Natural killer cell (primary cell): ENCODE measurements around the gene ADCY4. TPM values are rescaled to one million over a fixed set of nuclear protein-coding genes. Genes with fewer than 3 reads are reported as not detected.
A peak's percentile ranks its signal among the peaks of the same experiment; 100 is the strongest.

Experiments used
- ATAC-seq, 3 donors: fragments of 150-1000 bp in 2 of 3; fragments of 200-7000 bp in 1 of 3; cut with Tn5 transposase; 1 replicate in 1 of 3; 2 replicates in 2 of 3; pipeline ENCODE4 v1.10.0; 2021; ENCODE audit warnings: mild to moderate bottlenecking in 2 of 3, moderate library complexity in 2 of 3
- DNase-seq, 2 donors: peaks; one replicate each; pipeline versions ENCODE4 v3.0.0 to v3.0.0-alpha.2; 2013 to 2021; ENCODE audit warnings: mixed read lengths in 1 of 2
- H3K27ac ChIP-seq: one replicate; pipeline ENCODE4 v1.5.1; 2013; ENCODE audit warnings: mild to moderate bottlenecking, low read length
- H3K27me3 ChIP-seq: one replicate; pipeline ENCODE4 v1.6.1; 2013; ENCODE audit warnings: low read length; ENCODE audit not compliant: control insufficient read depth, insufficient read depth
- H3K36me3 ChIP-seq: one replicate; pipeline ENCODE4 v1.6.1; 2013; ENCODE audit warnings: low read length; ENCODE audit not compliant: control insufficient read depth, insufficient read depth
- H3K4me1 ChIP-seq: one replicate; pipeline ENCODE4 v1.6.1; 2013; ENCODE audit warnings: low read length; ENCODE audit not compliant: control insufficient read depth, insufficient read depth
- H3K4me3 ChIP-seq: one replicate; pipeline ENCODE4 v1.5.1; 2013; ENCODE audit warnings: low read length
- H3K9me3 ChIP-seq: one replicate; pipeline ENCODE4 v1.6.1; 2013; ENCODE audit warnings: low read length; ENCODE audit not compliant: control insufficient read depth, insufficient read depth
- H3K27ac Mint-ChIP-seq, 2 donors: one replicate each; pipeline ENCODE4 v1.8.0; 2022; ENCODE audit warnings: mild to moderate bottlenecking in 2 of 2, mixed read lengths in 2 of 2, moderate library complexity in 1 of 2
- H3K27me3 Mint-ChIP-seq, 2 donors: one replicate each; pipeline ENCODE4 v1.8.0; 2022; ENCODE audit warnings: low read depth in 2 of 2, mixed read lengths in 2 of 2
- H3K36me3 Mint-ChIP-seq: one replicate; pipeline ENCODE4 v1.8.0; 2022; ENCODE audit warnings: mixed read lengths
- H3K4me1 Mint-ChIP-seq, 2 donors: one replicate each; pipeline ENCODE4 v1.8.0; 2022; ENCODE audit warnings: mixed read lengths in 2 of 2
- H3K4me3 Mint-ChIP-seq: one replicate; pipeline ENCODE4 v1.8.0; 2022; ENCODE audit warnings: mild to moderate bottlenecking, moderate library complexity, mixed read lengths
- H3K9me3 Mint-ChIP-seq, 2 donors: one replicate each; pipeline ENCODE4 v1.8.0; 2022; ENCODE audit warnings: mixed read lengths in 2 of 2
- CTCF ChIP-seq: fragments of 200-600 bp; IDR thresholded peaks from one replicate; pipeline ENCODE4 v1.8.0; 2022; ENCODE audit warnings: antibody characterized with exemption
- WGBS: methylation state at CpG from one replicate; pipeline ENCODE4 v1.1.7; 2013; ENCODE audit warnings: missing lambda C conversion rate; ENCODE audit not compliant: insufficient coverage; 5-methylcytosine and 5-hydroxymethylcytosine counted together
- intact Hi-C: fragments of 100-400 bp; cut with micrococcal nuclease; formaldehyde crosslinking; loops from one replicate; pipeline ENCODE4 v1.14.2; 2022
- total RNA-seq, 4 donors: library from RNA; stranded (reverse); fragments of 120-200 nt in 1 of 4; gene quantifications; one replicate each; pipeline versions ENCODE4 v1.2.3 to v1.2.4, GENCODE V29; 2013 to 2022

Gene ADCY4
- total RNA-seq, 3 donors from 2014 or later (not counting 1 experiment from before 2014, with no cell fraction given): 9.8 to 17.6 (median 11.3) TPM

GRCh38 chr14:24331731-24332267, 3.1 kb downstream of the ADCY4 start:
- ATAC-seq (no peak), DNase-seq (no peak)
- Mint-ChIP-seq H3K27ac (peak overlapping the region; percentile 87 to 88), H3K36me3 (peaks cover 9% of the 10 kb centered on the region), H3K27me3 (peaks cover 14 to 16% of the 10 kb centered on the region in 2 donors), H3K4me3 (peak overlapping the region; percentile 93), H3K4me1 (peaks cover 84 to 91% of the 10 kb centered on the region in 2 donors), H3K9me3 (no peaks in the 10 kb centered on the region)
- no peak for TF ChIP-seq CTCF
- WGBS: 45% methylated on average over 26 of the region's 26 CpGs
- intact Hi-C loops: loop anchor here (1.0 to 10.0 kb wide), 5 partner anchors 20 to 823 kb away; partner anchors contain the start of genes LTB4R and NFATC4
- Histone ChIP-seq H3K36me3 (peaks cover 5% of the 10 kb centered on the region), H3K4me3 (no peak overlapping the region), H3K9me3 (no peaks in the 10 kb centered on the region), H3K4me1 (peaks cover 86% of the 10 kb centered on the region), H3K27me3 (peaks cover 15% of the 10 kb centered on the region), H3K27ac (no peak overlapping the region)

DNA sequence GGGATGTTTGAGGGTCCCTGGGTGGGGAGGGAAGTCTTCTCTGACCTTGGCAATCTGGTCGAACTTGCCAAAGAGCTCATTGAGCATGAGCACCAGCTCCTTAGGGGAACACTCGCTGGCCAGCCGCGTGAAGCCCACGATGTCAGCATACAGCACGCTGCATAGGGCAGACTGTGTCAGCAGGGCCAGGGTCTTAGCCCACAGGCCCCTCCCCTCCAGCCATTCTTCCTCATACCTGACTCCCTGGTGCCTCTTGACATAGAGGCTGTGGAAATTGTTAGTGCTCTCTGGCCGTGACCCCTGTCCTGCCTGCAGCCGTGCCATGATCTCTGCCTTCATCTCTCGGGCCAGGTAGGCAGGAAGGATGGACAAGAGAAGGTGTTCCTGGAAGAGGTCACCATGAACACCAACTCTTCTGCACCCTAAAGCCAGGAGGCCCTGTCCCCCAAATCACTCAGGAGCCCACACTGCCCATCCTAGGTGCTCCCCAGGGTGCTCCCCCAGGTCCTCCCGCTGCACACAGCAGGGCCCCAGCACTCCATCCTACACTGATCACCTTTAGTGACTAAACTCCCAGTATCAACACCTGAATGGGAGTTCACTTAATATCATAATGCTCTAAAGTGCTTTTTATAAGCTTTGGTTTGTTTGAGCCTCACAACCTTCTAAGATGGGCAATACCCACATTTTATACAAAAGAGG, 3.7 kb downstream of the ADCY4 start:
- ATAC-seq (no peak), DNase-seq (no peak)
- H3K27me3 Mint-ChIP-seq: peaks cover 14 to 16% of the 10 kb centered on the region in 2 donors
- TF ChIP-seq CTCF: no peak
- peak overlapping the region; percentile 87 to 88 for H3K27ac Mint-ChIP-seq
- intact Hi-C loops: loop anchor here (5.0 to 10.0 kb wide), 3 partner anchors 36 to 824 kb away; partner anchors contain the start of gene NFATC4
- H3K36me3 Mint-ChIP-seq: peaks cover 3% of the 10 kb centered on the region
- no peak overlapping the region for H3K4me3 ChIP-seq
- peaks cover 92% of the 10 kb centered on the region for H3K4me1 ChIP-seq
- peaks cover 15% of the 10 kb centered on the region for H3K27me3 ChIP-seq
- H3K4me1 Mint-ChIP-seq: peaks cover 79 to 87% of the 10 kb centered on the region in 2 donors
- H3K27ac ChIP-seq: no peak overlapping the region
- H3K36me3 ChIP-seq: no peaks in the 10 kb centered on the region
- 96% methylated on average over 10 of the region's 10 CpGs for WGBS
- H3K4me3 Mint-ChIP-seq: peak overlapping the region; percentile 79
- H3K9me3 Mint-ChIP-seq: no peaks in the 10 kb centered on the region
- H3K9me3 ChIP-seq: no peaks in the 10 kb centered on the region

GRCh38 chr14:24329736-24330135, 5.1 kb downstream of the ADCY4 start:
- Histone ChIP-seq H3K9me3 (no peaks in the 10 kb centered on the region), H3K4me1 (peaks cover 93% of the 10 kb centered on the region), H3K27ac (peak overlapping the region; percentile 61), H3K36me3 (no peaks in the 10 kb centered on the region), H3K27me3 (peaks cover 14% of the 10 kb centered on the region), H3K4me3 (no peak overlapping the region)
- H3K27ac Mint-ChIP-seq: peak overlapping the region; percentile 87 to 88
- peak overlapping the region; percentile 79 for H3K4me3 Mint-ChIP-seq
- no peak for TF ChIP-seq CTCF
- WGBS: 11% methylated on average over 9 of the region's 9 CpGs
- peaks cover 6 to 8% of the 10 kb centered on the region in 2 donors for H3K27me3 Mint-ChIP-seq
- no peaks in the 10 kb centered on the region for H3K9me3 Mint-ChIP-seq
- ATAC-seq (peak; percentile 72 to 88 (median 85)), DNase-seq (peak; percentile 86 to 93)
- H3K36me3 Mint-ChIP-seq: no peaks in the 10 kb centered on the region
- intact Hi-C loops: loop anchor here (1.0 to 10.0 kb wide), 6 partner anchors 38 to 825 kb away; partner anchors contain the start of genes GZMB, NFATC4 and RABGGTA
- peaks cover 69 to 77% of the 10 kb centered on the region in 2 donors for H3K4me1 Mint-ChIP-seq
